IMR-90 (cell line): ENCODE data around the gene MAT2A. TPM values are rescaled to one million over a fixed set of nuclear protein-coding genes. Genes with fewer than 3 reads are reported as not detected.

Experiments
- ATAC-seq: fragments of 200-7000 bp; cut with Tn5 transposase; 2 replicates; pipeline ENCODE4 v1.9.1; 2020; ENCODE audit warnings: low read depth, mild to moderate bottlenecking, moderate library complexity
- BruUV-seq: library from RNA; stranded (reverse); fragments of 400-500 nt; replicated peaks from 2 replicates; lab custom pipeline; 2021; lab: Mats Ljungman, UMichigan
- CTCF ChIA-PET: fragments of 300-600 bp; formaldehyde crosslinking; extraction: SDS; loops from one replicate; lab custom pipeline; 2021; ENCODE audit warnings: antibody characterized with exemption; lab: Yijun Ruan, JAX
- POLR2A ChIA-PET: fragments of 300-600 bp; sonication (Branson Sonifier 250); formaldehyde crosslinking; loops from one replicate; lab custom pipeline; 2022; ENCODE audit warnings: antibody characterized with exemption; ENCODE audit not compliant: unreplicated experiment; lab: Charles Lee
- DNase-seq: peaks from one replicate; pipeline ENCODE4 v3.0.0; 2013
- H2AFZ ChIP-seq: replicated peaks from 2 replicates; pipeline ENCODE3; 2013; ENCODE audit warnings: low read length, mild to moderate bottlenecking; ENCODE audit not compliant: poor library complexity
- H2AK5ac ChIP-seq: 2 replicates; pipeline ENCODE4 v1.6.1; 2013; ENCODE audit warnings: low read depth, low read length, inconsistent platforms
- H2AK9ac ChIP-seq: replicated peaks from 2 replicates; pipeline ENCODE3; 2013; ENCODE audit warnings: mild to moderate bottlenecking, low read depth, low read length, moderate library complexity; ENCODE audit not compliant: poor library complexity
- H2BK120ac ChIP-seq: 2 replicates; pipeline ENCODE4 v1.6.1; 2013; ENCODE audit warnings: low read depth, low read length, inconsistent platforms
- H2BK15ac ChIP-seq: 3 replicates; pipeline ENCODE4 v1.6.1; 2013; ENCODE audit warnings: low read depth, low read length, inconsistent platforms
- H2BK20ac ChIP-seq: 2 replicates; pipeline ENCODE4 v1.6.1; 2013; ENCODE audit warnings: low read depth, mild to moderate bottlenecking, inconsistent platforms, low read length, moderate library complexity
- H2BK5ac ChIP-seq: 2 replicates; pipeline ENCODE4 v1.6.1; 2013; ENCODE audit warnings: mild to moderate bottlenecking, low read depth, low read length, inconsistent platforms; ENCODE audit not compliant: poor library complexity, severe bottlenecking
- H3K14ac ChIP-seq: replicated peaks from 2 replicates; pipeline ENCODE4 v1.6.1; 2013; ENCODE audit warnings: low read depth, low read length, inconsistent platforms
- H3K18ac ChIP-seq: 2 replicates; pipeline ENCODE4 v1.6.1; 2013; ENCODE audit warnings: low read depth, low read length, control low read depth
- H3K23ac ChIP-seq: 2 replicates; pipeline ENCODE4 v1.6.1; 2013; ENCODE audit warnings: low read depth, low read length, inconsistent platforms
- H3K27ac ChIP-seq: 2 replicates; pipeline ENCODE4 v1.5.1; 2013; ENCODE audit warnings: mild to moderate bottlenecking, control low read depth, low read length; ENCODE audit not compliant: insufficient read depth
- H3K27me3 ChIP-seq: 2 replicates; pipeline ENCODE4 v1.6.1; 2013; ENCODE audit warnings: low read length; ENCODE audit not compliant: control insufficient read depth, insufficient read depth
- H3K36me3 ChIP-seq: 2 replicates; pipeline ENCODE4 v1.6.1; 2013; ENCODE audit warnings: low read length, mixed read lengths; ENCODE audit not compliant: control insufficient read depth, insufficient read depth
- H3K4ac ChIP-seq: 2 replicates; pipeline ENCODE4 v1.6.1; 2013; ENCODE audit warnings: low read depth, low read length, inconsistent platforms
- H3K4me1 ChIP-seq: 2 replicates; pipeline ENCODE4 v1.6.1; 2013; ENCODE audit warnings: low read length, mixed read lengths; ENCODE audit not compliant: control insufficient read depth, insufficient read depth
- H3K4me2 ChIP-seq: 2 replicates; pipeline ENCODE4 v1.6.1; 2013; ENCODE audit warnings: low read depth, mild to moderate bottlenecking, control low read depth, low read length, moderate library complexity
- H3K4me3 ChIP-seq: 2 replicates; pipeline ENCODE4 v1.5.1; 2013; ENCODE audit warnings: low read depth, mild to moderate bottlenecking, control low read depth, low read length, moderate library complexity; ENCODE audit not compliant: insufficient read depth
- H3K56ac ChIP-seq: 2 replicates; pipeline ENCODE4 v1.6.1; 2013; ENCODE audit warnings: low read length, inconsistent platforms; ENCODE audit not compliant: insufficient read depth; ENCODE audit errors: extremely low read depth
- H3K79me1 ChIP-seq, 2 experiments: 2 replicates each; pipeline ENCODE4 v1.6.1; 2013; ENCODE audit warnings: low read length in 2 of 2, inconsistent platforms in 1 of 2, low read depth in 1 of 2
- H3K9ac ChIP-seq: 2 replicates; pipeline ENCODE4 v1.6.1; 2013; ENCODE audit warnings: low read depth, low read length, control low read depth
- H3K9me1 ChIP-seq: 2 replicates; pipeline ENCODE4 v1.6.1; 2013; ENCODE audit warnings: low read length, inconsistent platforms; ENCODE audit not compliant: insufficient read depth
- H3K9me3 ChIP-seq: 2 replicates; pipeline ENCODE4 v1.6.1; 2013; ENCODE audit warnings: low read length; ENCODE audit not compliant: control insufficient read depth, insufficient read depth
- H4K20me1 ChIP-seq: 2 replicates; pipeline ENCODE4 v1.6.1; 2013; ENCODE audit warnings: low read length, inconsistent platforms; ENCODE audit not compliant: insufficient read depth
- H4K5ac ChIP-seq: 2 replicates; pipeline ENCODE4 v1.6.1; 2013; ENCODE audit warnings: mild to moderate bottlenecking, low read depth, low read length, control low read depth
- H4K8ac ChIP-seq, 2 experiments: 2 replicates each; pipeline ENCODE4 v1.6.1; 2013; ENCODE audit warnings: low read depth in 2 of 2, low read length in 2 of 2, control low read depth in 1 of 2, inconsistent platforms in 1 of 2
- H4K91ac ChIP-seq: 2 replicates; pipeline ENCODE4 v1.6.1; 2013; ENCODE audit warnings: low read depth, low read length, inconsistent platforms; ENCODE audit not compliant: insufficient read depth
- BHLHE40 ChIP-seq: fragments of 150-350 bp; IDR thresholded peaks from 2 replicates; pipeline ENCODE4 v1.6.1; 2016; ENCODE audit warnings: mild to moderate bottlenecking, low read depth, low read length
- CHD1 ChIP-seq: IDR thresholded peaks from 2 replicates; pipeline ENCODE4 v1.6.1; 2012; ENCODE audit warnings: low read depth, low read length, improper control_type of control experiment
- FOS ChIP-seq: fragments of 150-350 bp; IDR thresholded peaks from 2 replicates; pipeline ENCODE4 v1.6.1; 2016; ENCODE audit warnings: low read depth, low read length
- MAFK ChIP-seq: IDR thresholded peaks from 2 replicates; pipeline ENCODE4 v1.6.1; 2012; ENCODE audit warnings: low read depth, low read length, improper control_type of control experiment
- MAZ ChIP-seq: IDR thresholded peaks from 2 replicates; pipeline ENCODE4 v1.6.1; 2012; ENCODE audit warnings: low read depth, mild to moderate bottlenecking, low read length, improper control_type of control experiment, moderate library complexity, borderline replicate concordance
- NFE2L2 ChIP-seq: fragments of 150-350 bp; IDR thresholded peaks from 2 replicates; pipeline ENCODE4 v1.6.1; 2016; ENCODE audit warnings: low read depth, mild to moderate bottlenecking, low read length
- RCOR1 ChIP-seq: IDR thresholded peaks from 2 replicates; pipeline ENCODE4 v1.6.1; 2012; ENCODE audit warnings: mild to moderate bottlenecking, low read length, improper control_type of control experiment; ENCODE audit not compliant: insufficient replicate concordance
- USF2 ChIP-seq: fragments of 150-350 bp; IDR thresholded peaks from 2 replicates; pipeline ENCODE4 v1.6.1; 2017; ENCODE audit warnings: mild to moderate bottlenecking, antibody characterized with exemption, low read length, low read depth
- WGBS, 2 experiments: methylation state at CpG; one replicate each; pipeline versions ENCODE4 v1.1.5 to v1.1.7; 2013; ENCODE audit warnings: missing lambda C conversion rate in 2 of 2; ENCODE audit not compliant: insufficient read length in 1 of 2; ENCODE audit errors: extremely low coverage in 2 of 2; 5-methylcytosine and 5-hydroxymethylcytosine counted together
- dilution Hi-C: fragments of 300-500 bp; cut with HindIII; formaldehyde crosslinking; loops from one replicate; pipeline ENCODE4 v1.14.3; 2018; ENCODE audit warnings: low sequenced_read_pairs; ENCODE audit not compliant: unreplicated experiment
- in situ Hi-C: fragments of 300-500 bp; cut with MboI; formaldehyde crosslinking; loops from 3 replicates; pipeline ENCODE4 v1.14.3; 2019; ENCODE audit warnings: low sequenced_read_pairs, inconsistent platforms, mixed read lengths
- intact Hi-C: fragments of 100-400 bp; cut with micrococcal nuclease; formaldehyde crosslinking; loops from 2 replicates; pipeline ENCODE4 v1.10.0; 2022
- polyA plus RNA-seq, 3 experiments: library from polyadenylated mRNA; depleted of rRNA; stranded (reverse); fragments of >200 nt; gene quantifications; 2 replicates each; pipeline ENCODE4 v1.2.3, GENCODE V29; 2012; ENCODE audit warnings: low replicate concordance in 1 of 3
- total RNA-seq: library from RNA; depleted of rRNA; stranded (reverse); fragments of >200 nt; gene quantifications from 2 replicates; pipeline ENCODE4 v1.2.3, GENCODE V29; 2012

MAT2A gene
- total and polyA plus RNA-seq, 2 of the 4 experiments (the other 2 are of a cell fraction) = 94.1 to 223 TPM

GRCh38 chr2:85529809-85530208 is 9.2 kb upstream of the MAT2A start:
- Histone ChIP-seq H3K27ac (no peak overlapping the region), H3K79me1 (no peaks in the 10 kb centered on the region), H3K4me3 (no peak overlapping the region), H4K20me1 (no peaks in the 10 kb centered on the region), H3K9me1 (no peaks in the 10 kb centered on the region), H3K9ac (no peak overlapping the region), H2AFZ (no peak overlapping the region), H2BK5ac (no peak overlapping the region), H3K56ac (no peak overlapping the region), H2BK120ac (no peak overlapping the region), H3K18ac (no peak overlapping the region), H2BK15ac (no peak overlapping the region), H2AK9ac (no peak overlapping the region), H4K8ac (no peak overlapping the region), H3K23ac (no peak overlapping the region), H3K9me3 (no peaks in the 10 kb centered on the region), H3K36me3 (no peaks in the 10 kb centered on the region), H4K91ac (no peak overlapping the region), H3K4ac (no peak overlapping the region), H4K5ac (no peak overlapping the region), H2BK20ac (no peak overlapping the region), H2AK5ac (no peak overlapping the region), H3K27me3 (no peaks in the 10 kb centered on the region; the same call in 1 of the 2 replicates), H3K14ac (no peak overlapping the region), H3K4me1 (peaks cover 4% of the 10 kb centered on the region; the same call in 1 of the 2 replicates), H3K4me2 (no peak overlapping the region)
- in situ Hi-C loops = no loop called here
- intact Hi-C loops = loop anchor here (10.0 kb wide), 1 partner anchor 465 kb away; no protein-coding TSS in a partner anchor
- DNase-seq (no peak), ATAC-seq (no peak)
- ChIA-PET POLR2A (no interaction called here), CTCF (no interaction called here)
- dilution Hi-C loops = no loop called here
- TF ChIP-seq FOS (no peak), MAFK (no peak), USF2 (no peak), RCOR1 (no peak), NFE2L2 (no peak), CHD1 (no peak), BHLHE40 (no peak), MAZ (no peak)
- no CpG with 5 or more reads among the region's 1 CpG for WGBS, 2 experiments
- BruUV-seq = no TSS peak
